DMS 273 (cell line): ENCODE results near the gene MED13L.
A peak's percentile ranks its signal among the peaks of the same experiment; 100 is the strongest.

Source experiments
- DNase-seq: peaks from one replicate; lab custom pipeline; 2025; ENCODE audit not compliant: unreplicated experiment; lab: John Stamatoyannopoulos, UW

Gene MED13L

GRCh38 chr12:116157845-116158267 lies 119.6 kb downstream of the MED13L start:
- peak; percentile 20 for DNase-seq

- no peak for DNase-seq
Measured at GRCh38 chr12:116156614-116157013, 120.9 kb downstream of the MED13L start.

DNA sequence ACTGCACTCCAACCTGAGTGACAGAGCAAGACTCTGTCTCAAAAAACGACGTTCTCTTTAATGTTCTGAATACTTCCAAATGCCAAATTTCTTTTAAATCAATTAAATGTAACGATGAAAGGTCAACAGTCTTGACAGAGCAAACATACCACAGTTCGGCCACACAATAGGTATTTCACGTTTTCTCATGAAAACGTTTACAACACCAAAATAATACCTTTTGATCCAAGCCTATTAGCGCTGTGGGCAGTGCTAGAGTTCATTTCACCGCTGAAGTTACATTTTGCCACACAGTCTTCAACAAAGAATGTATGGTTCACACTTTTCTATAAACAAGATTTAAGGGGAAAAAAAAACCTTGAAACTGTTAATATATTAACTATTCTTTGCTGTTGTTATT lies 122.1 kb downstream of the MED13L start:
- no peak for DNase-seq

GRCh38 chr12:116153983-116154382 lies 123.5 kb downstream of the MED13L start:
- DNase-seq, result no peak

DNA sequence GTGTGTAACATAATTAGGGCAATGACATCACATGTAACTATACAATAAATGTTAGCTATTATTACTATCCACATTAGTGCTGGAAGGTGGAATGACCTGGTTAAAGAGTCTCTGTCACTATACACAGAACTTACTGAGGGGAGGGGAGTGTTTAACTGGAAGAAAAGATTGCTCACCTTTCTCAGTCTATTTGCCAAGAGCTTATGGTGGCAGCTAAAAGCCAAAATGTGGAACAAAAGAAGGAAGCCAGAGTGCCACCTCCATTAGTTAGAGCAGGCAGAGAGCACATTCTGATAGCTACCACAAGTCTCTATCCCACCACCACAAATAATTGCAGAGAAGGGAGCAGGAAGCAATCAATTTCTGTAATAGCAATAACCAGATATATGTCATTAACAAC lies 124.4 kb downstream of the MED13L start:
- no peak for DNase-seq

GRCh38 chr12:116152268-116152667 lies 125.2 kb downstream of the MED13L start:
- DNase-seq, result no peak

GRCh38 chr12:116150452-116150851 lies 127.0 kb downstream of the MED13L start:
- no peak for DNase-seq

- no peak for DNase-seq
Measured at GRCh38 chr12:116150001-116150400, 127.5 kb downstream of the MED13L start.

GRCh38 chr12:116148844-116149243 lies 128.6 kb downstream of the MED13L start:
- no peak for DNase-seq

GRCh38 chr12:116146386-116146785 lies 131.1 kb downstream of the MED13L start:
- no peak for DNase-seq

DNA sequence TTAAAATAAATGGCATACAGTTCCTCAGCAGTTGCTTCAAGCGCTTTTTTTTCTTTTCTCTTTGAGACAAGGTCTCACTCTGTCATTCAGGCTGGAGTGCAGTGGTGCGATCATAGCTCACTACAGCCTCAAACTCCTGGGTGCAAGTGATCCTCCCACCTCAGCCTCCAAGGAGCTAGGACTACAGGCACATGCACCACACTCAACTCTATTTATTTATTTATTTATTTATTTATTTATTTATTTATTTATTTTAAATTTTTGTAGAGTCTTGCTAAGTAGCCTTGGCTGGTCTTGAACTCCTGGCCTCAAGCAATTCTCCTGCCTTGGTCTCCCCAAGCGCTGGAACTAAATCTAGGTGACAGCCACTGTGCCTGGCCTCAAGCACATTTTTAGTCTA lies 132.0 kb downstream of the MED13L start:
- DNase-seq, result no peak

- DNase-seq, result no peak
Measured at GRCh38 chr12:116144384-116144783, 133.1 kb downstream of the MED13L start.

DNA sequence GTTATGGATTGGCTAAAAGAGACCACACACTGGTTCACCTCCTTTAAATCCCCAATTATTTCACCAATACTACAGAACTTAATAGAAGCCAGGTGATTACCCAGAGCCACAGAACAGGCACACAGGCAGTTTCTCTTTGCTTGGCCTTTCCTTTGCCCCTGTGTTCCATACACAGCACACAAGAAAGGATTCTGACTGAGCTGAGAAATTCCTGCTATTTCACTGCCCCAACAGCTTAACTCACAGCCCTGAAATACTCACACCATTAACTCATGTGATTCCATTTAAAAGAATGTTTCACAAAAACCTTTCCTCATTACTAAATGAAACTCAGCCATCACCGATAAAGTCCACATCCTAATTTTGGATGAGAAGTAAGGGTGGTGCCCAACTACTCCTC lies 133.6 kb downstream of the MED13L start:
- no peak for DNase-seq

GRCh38 chr12:116142936-116143898 lies 134.3 kb downstream of the MED13L start:
- no peak for DNase-seq

GRCh38 chr12:116141833-116142162 lies 135.7 kb downstream of the MED13L start:
- no peak for DNase-seq

- DNase-seq, result peak; percentile 16
Measured at GRCh38 chr12:116141110-116141832, 136.2 kb downstream of the MED13L start.

GRCh38 chr12:116140529-116140928 lies 137.0 kb downstream of the MED13L start:
- DNase-seq, result no peak

DNA sequence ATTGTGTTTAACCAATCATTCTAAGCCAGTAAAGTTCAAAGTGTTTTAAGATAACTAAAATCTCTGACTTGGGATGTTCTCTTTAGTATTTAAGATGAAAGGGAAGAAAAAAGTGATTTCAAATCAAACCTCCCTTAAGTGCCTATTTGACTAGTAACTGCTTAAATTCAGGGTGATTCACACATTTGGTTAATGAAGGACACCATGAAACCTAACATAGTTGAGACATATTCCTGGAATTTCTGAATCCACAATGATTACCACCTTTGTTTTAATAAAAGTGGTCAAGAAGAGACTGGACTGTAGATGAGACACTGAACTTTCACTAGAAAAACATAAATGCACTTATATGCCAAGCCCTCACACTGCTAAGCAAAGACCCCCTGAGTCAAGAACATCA lies 138.7 kb downstream of the MED13L start:
- no peak for DNase-seq

- no peak for DNase-seq
Measured at GRCh38 chr12:116138364-116138763, 139.1 kb downstream of the MED13L start.

- no peak for DNase-seq
Measured at GRCh38 chr12:116137318-116137717, 140.2 kb downstream of the MED13L start.

DNA sequence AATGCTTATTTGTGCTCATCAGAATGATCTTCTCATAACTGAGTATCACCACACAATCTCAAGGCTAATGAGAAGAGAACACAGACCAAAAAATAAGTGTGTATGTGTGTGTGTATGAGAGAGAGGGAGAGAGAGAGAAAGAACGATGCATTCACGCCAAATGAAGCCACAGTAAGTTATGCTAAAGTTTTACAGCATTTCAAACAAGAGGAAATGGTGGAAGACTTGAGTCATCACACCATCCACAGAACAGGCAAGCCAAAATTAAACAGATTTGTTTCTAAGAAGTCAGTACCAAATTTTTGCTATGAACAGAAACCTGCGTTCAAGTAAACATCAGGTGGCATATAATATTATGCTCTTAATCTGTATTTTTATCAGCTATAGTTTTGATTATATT lies 141.2 kb downstream of the MED13L start:
- no peak for DNase-seq

- DNase-seq, result peak; percentile 35
Measured at GRCh38 chr12:116135209-116135930, 142.1 kb downstream of the MED13L start.
